AG20443 (cell line): ENCODE measurements around the gene CDKN1A.
"Not testable (repeated sequence)": the region's sequence is repeated elsewhere in the genome, so short reads cannot be mapped to it uniquely, and the experiment has no call there.

Source experiments
- DNase-seq: peaks from one replicate; pipeline ENCODE4 v3.0.0; 2012; ENCODE audit warnings: low spot score, mixed read lengths

CDKN1A gene

DNA sequence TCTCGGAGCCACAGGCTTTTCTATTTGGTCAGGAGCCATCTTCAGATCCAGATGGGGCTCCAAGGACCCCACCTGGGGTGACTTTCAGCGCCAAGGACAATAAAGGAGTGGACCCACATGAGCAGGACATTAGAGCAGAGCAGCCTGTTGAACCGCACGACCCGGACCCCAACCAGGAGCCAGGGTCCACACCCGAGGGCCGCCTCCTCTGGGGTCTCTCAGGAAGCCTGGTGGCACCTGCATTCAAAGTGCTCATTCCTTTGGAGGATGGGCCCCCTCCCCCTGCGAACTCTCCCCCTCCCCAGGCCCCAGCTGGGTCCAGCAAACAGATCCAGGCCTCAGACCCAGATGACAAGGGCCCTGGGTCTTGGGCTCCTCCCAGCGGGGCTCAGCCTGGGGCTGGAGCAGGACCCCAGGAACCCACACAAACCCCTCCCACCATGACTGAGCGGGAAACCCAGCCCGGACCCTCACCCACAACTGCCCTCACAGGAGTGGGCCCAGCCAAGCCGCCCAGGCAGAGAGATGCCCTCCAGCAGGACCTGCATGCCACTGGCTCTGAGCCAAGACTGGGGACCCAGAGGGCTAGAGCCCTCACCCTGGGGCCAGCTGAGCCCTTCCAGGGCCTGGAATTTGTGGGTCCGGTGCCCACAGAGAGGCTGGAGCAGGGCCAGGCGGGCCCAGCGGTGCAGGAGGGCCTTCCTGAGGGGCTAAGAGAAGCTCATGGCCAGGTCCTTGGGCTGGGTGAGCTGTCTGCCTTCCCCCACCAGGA lies 43.0 kb downstream of the CDKN1A start:
- no peak for DNase-seq

DNA sequence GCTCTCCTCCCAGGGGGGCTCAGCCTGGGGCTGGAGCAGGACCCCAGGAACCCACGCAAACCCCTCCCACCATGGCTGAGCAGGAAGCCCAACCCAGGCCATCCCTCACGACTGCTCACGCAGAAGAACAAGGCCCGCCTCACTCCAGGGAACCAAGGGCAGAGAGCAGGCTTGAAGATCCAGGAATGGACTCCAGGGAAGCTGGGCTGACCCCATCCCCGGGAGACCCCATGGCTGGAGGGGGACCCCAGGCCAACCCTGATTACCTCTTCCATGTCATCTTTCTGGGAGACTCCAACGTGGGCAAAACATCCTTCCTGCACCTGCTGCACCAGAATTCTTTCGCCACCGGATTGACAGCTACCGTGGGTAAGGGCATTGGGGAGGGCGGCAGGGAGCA lies 43.9 kb downstream of the CDKN1A start:
- no peak for DNase-seq

- DNase-seq, result no peak
Measured at GRCh38 chr6:36722879-36723278, 44.4 kb downstream of the CDKN1A start.

DNA sequence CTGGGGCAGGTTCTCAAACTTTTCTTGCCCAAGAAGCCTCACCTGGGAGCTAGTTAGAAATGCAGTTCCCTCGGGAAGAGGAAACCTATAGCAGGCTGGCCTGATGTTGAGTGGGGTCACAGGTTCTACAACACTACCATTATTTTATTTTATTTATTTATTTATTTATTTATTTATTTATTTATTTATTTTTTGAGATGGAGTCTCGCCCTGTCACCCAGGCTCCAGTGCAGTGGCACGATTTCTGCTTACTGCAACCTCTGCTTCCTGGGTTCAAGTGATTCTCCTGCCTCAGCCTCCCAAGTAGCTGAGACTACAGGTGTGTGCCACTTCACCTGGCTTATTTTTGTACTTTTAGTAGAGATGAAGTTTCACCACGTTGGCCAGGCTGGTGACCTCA lies 45.5 kb downstream of the CDKN1A start:
- not testable (repeated sequence) for DNase-seq

DNA sequence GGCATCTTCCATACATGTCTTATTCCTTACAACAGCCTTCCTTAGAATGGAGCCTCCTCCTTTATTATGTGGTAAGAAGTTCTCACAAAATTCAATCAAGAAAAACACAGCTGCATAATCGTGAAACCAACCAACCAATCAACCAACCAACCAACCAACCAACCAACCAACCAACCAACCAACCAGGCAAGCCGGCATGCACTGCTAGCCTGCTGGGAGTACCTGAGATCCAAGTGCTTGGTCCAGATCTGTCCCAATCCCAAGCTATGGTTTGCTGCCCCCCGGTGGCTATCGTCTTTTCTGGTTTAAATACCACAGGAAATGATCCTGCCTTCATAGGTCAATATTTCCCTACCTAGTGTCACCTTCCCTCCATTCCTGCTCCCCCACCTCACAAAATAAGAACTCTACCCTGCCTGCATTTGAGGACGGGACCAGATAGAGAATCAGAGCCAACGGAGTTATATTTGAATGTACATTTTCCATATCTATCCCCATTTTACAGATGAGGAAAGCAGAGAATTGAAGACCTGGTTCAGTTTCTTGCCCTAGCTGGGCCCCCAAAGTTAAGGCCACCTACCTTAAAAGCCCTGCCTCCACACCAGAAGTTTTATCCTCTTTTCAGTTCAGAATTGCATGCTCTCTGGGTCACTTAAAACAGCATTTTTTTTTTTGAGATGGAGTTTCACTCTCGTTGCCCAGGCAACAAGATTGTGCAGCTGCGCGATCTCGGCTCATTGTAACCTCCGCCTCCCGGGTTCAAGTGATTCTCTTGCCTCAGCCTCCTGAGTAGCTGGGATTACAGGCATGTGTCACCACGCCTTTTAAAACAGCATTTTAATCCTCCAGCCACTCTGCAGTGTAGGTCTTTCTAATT lies 46.2 kb downstream of the CDKN1A start:
- peak; percentile 84 for DNase-seq

- no peak for DNase-seq
Measured at GRCh38 chr6:36725581-36725980, 47.1 kb downstream of the CDKN1A start.

- DNase-seq, result no peak
Measured at GRCh38 chr6:36727505-36728021, 49.0 kb downstream of the CDKN1A start.

- no peak for DNase-seq
Measured at GRCh38 chr6:36728289-36729160, 50.0 kb downstream of the CDKN1A start.

DNA sequence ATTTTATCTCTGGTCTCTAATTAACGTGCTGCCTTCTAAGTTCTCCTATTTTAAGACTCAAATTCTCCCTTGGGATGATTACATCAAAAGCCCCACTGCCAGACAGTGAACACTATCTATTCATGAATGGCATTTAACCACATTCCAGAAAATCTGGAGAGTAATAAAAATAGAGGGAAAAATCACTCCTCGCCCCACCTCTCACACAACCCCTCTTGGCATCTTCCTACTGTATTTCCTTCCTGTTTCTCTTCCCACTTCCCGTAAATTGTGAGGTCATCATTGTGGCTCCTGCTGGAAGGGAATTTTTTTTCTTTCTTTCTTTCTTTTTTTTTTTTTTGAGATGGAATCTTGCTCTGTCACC lies 50.6 kb downstream of the CDKN1A start:
- DNase-seq, result peak; percentile 73

DNA sequence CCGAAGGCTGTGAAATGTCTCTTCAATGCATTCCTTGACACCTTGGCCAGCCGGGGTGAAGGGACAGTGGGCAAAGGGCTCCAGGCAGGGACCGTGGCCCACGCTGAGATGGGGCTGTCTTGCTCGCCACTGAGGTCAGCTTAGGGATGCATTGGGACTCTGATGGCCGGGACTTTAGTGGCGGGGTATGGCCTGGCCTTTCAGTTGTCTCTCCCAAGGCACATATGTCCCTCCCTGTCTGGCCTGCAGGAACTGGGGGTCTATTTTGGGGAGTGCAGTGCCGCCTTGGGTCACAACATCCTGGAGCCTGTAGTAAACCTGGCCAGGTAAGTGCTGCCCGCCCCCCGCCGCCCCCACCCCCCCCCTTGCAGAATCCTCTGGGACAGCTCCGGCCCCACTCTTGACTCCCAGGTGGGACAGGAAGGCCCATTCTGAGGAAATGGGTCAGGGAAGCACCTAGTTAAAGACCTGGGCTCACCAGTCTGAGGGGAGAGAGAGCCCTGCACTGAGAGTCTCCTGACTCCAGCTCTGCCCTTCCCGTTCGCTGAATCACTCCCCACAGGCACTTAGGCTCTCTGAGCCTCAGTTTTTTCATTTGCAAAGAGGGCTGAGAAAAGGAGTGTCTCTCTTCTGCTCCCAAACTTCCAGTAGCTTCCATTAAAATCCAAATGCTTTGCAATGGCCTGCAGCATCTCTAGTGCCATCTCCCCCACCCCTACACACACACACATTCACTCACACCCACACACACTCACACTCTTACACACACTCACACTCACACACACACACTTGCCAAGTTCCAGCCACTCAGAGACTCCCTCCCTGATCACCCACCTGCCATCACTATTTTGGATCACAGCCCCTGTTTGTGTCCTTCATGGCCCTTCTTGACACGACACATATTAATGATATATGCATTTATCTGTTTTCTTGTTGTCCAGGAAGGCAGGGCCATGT lies 52.2 kb downstream of the CDKN1A start:
- no peak for DNase-seq

DNA sequence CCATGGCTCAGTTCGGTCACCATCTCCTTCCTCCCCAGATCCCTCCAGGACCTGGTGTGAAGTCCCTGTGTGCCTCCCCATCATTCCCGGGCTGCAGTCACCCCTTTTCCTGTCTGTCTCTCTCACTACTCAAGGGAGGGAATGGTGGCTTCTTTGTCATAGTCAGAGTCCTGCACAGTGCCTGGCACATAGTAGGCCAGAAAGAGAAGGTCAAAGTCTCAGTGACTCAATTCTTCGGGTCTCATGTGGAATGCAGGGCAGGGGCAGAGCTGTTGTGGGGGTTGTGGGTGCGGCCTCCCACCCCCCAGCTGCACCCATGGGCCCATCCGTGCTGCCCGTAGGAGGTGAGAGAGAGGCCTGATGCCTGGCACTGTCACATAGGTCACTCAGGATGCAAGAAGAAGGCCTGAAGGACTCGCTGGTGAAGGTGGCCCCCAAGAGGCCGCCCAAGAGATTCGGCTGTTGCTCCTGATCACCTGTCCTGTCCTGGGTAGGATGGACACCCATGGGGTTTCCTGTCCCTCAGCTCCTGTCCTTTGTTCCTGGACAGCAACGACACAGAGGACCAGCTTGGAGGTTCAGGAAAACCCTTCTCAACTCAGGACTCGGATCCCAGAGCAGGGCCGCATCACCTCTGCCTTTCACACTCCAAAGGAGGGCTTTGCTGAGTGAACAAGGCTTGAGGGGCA lies 53.3 kb downstream of the CDKN1A start:
- DNase-seq, result no peak

- DNase-seq, result no peak
Measured at GRCh38 chr6:36733300-36733699, 54.8 kb downstream of the CDKN1A start.

DNA sequence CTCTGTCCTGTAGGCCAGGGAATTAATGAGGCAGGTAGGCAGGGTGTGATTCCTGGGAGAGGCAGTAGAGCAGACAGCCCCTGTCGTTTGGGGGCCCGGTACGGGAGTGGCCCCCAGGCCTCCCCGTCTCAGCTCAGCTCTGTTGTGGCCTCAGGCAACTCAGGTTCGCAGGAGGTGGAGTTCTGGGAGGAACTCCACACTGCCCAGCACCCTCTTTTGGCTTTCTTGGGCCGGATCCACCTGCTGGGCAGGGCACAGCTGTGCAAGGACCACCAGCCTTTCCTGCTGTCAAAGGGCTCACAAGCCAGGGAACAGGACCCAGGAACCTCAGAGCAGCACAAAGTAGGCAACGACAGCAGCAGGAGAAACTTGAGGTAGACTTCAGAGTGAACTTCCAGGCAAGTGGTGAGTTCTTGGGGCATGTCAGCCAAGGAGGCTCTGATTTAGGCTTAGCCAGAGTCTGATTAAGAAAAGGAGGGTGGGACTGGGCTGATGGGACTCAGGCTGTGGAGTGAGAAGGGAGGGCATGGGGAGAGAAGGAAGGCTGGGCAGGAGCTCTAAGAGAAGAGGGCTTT lies 56.1 kb downstream of the CDKN1A start:
- no peak for DNase-seq

DNA sequence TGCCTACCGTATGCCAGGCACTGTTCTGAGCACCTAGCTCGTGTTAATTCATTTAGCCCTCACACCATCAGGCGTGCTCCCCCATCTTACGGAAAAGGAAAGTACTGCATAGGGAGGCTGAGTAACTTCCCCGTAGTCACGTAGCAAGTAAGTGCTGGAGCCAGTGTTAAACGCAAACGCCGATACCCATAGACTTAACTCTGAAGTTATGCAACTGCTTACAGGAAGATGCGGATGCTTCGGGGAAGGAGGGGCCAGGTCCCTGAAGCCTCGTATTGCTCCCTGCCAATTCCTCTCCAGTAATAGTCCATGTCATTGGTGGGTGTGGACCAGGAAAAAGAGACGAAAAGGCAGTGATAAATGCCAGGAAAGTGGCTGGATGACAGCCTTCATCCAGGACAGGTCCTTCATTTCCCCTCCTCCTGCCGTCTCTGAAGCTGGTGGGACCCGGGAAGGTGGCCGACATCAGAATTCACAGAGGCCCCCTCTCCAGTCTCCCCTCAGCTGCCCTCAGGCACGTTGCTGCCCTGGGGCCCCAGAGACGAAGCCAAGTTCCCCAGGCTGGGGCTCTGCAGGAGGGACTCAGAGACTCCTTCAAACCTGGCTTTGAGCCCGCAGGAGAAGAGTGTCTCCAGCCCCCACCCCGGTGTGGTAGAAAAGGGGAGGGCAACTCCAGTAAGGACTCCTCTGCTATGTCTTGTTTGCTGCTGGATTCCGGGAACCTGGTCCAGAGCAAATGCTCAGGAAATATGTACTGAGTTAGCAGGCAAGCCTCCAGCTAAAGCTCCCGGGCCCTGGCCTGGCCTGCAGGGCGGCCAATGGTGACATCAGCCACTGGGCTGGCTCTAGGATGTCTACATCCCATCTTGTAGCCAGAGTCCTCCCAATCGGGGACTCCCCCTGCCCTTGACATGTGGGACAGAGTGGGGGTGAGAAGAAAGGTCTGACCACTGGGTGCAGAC lies 56.9 kb downstream of the CDKN1A start:
- peak; percentile 94 for DNase-seq
